H9 (cell line): Measurements from ENCODE around the gene ZBTB12. TPM values are rescaled to one million over a fixed set of nuclear protein-coding genes. Genes with fewer than 3 reads are reported as not detected.

ENCODE experiments used
- DNase-seq: peaks from one replicate; pipeline ENCODE4 v3.0.0-alpha.2; 2017
- H2AFZ ChIP-seq: one replicate; pipeline ENCODE4 v1.6.1; 2013; ENCODE audit warnings: mild to moderate bottlenecking, low read length, control low read depth, moderate library complexity
- H2AK5ac ChIP-seq: 2 replicates; pipeline ENCODE4 v1.6.1; 2013; ENCODE audit warnings: low read length, control low read depth, mixed read lengths; ENCODE audit not compliant: insufficient read length
- H2BK120ac ChIP-seq: one replicate; pipeline ENCODE4 v1.6.1; 2013; ENCODE audit warnings: low read depth, mild to moderate bottlenecking, low read length, control low read depth, inconsistent platforms; ENCODE audit not compliant: poor library complexity, severe bottlenecking
- H2BK12ac ChIP-seq: 2 replicates; pipeline ENCODE4 v1.6.1; 2013; ENCODE audit warnings: low read length, control low read depth, mixed read lengths, low read depth; ENCODE audit not compliant: insufficient read length
- H2BK15ac ChIP-seq: 2 replicates; pipeline ENCODE4 v1.6.1; 2013; ENCODE audit warnings: low read depth, low read length, control low read depth
- H2BK20ac ChIP-seq: one replicate; pipeline ENCODE4 v1.6.1; 2013; ENCODE audit warnings: low read depth, mild to moderate bottlenecking, low read length, control low read depth, inconsistent platforms; ENCODE audit not compliant: poor library complexity, severe bottlenecking
- H2BK5ac ChIP-seq: 2 replicates; pipeline ENCODE4 v1.6.1; 2013; ENCODE audit warnings: low read length, control low read depth, mixed read lengths; ENCODE audit not compliant: insufficient read length
- H3K14ac ChIP-seq: 2 replicates; pipeline ENCODE4 v1.6.1; 2013; ENCODE audit warnings: low read length, control low read depth; ENCODE audit not compliant: insufficient read depth
- H3K18ac ChIP-seq: 2 replicates; pipeline ENCODE4 v1.6.1; 2013; ENCODE audit warnings: low read depth, mild to moderate bottlenecking, mixed read lengths, low read length, control low read depth; ENCODE audit not compliant: insufficient read length
- H3K23ac ChIP-seq: 2 replicates; pipeline ENCODE4 v1.6.1; 2013; ENCODE audit warnings: low read length, control low read depth, mixed read lengths, low read depth; ENCODE audit not compliant: insufficient read length
- H3K23me2 ChIP-seq: 2 replicates; pipeline ENCODE4 v1.6.1; 2013; ENCODE audit warnings: low read depth, mild to moderate bottlenecking, mixed read lengths, low read length, control low read depth; ENCODE audit not compliant: insufficient read length, poor library complexity, severe bottlenecking
- H3K27ac ChIP-seq: 2 replicates; pipeline ENCODE4 v1.5.1; 2013; ENCODE audit warnings: low read length, control low read depth, mixed read lengths, low read depth; ENCODE audit not compliant: insufficient read length
- H3K27me3 ChIP-seq: 2 replicates; pipeline ENCODE4 v1.6.1; 2013; ENCODE audit warnings: low read length, control low read depth, inconsistent platforms; ENCODE audit not compliant: insufficient read depth
- H3K4ac ChIP-seq: 2 replicates; pipeline ENCODE4 v1.6.1; 2013; ENCODE audit warnings: low read depth, mild to moderate bottlenecking, control low read depth, inconsistent platforms, low read length, moderate library complexity
- H3K4me1 ChIP-seq: 2 replicates; pipeline ENCODE4 v1.6.1; 2013; ENCODE audit warnings: low read length, control low read depth, inconsistent platforms; ENCODE audit not compliant: insufficient read depth
- H3K4me2 ChIP-seq: 2 replicates; pipeline ENCODE4 v1.6.1; 2013; ENCODE audit warnings: low read length, control low read depth, mixed read lengths; ENCODE audit not compliant: insufficient read length, insufficient read depth
- H3K56ac ChIP-seq: 2 replicates; pipeline ENCODE4 v1.6.1; 2013; ENCODE audit warnings: low read depth, mild to moderate bottlenecking, mixed read lengths, low read length, control low read depth; ENCODE audit not compliant: insufficient read length
- H3K79me1 ChIP-seq: 2 replicates; pipeline ENCODE4 v1.6.1; 2013; ENCODE audit warnings: low read depth, mild to moderate bottlenecking, moderate library complexity, low read length, control low read depth, inconsistent platforms; ENCODE audit not compliant: insufficient read depth, poor library complexity, severe bottlenecking
- H3K79me2 ChIP-seq: 2 replicates; pipeline ENCODE4 v1.6.1; 2013; ENCODE audit warnings: low read length, control low read depth, inconsistent platforms; ENCODE audit not compliant: insufficient read depth
- H3K9ac ChIP-seq: 2 replicates; pipeline ENCODE4 v1.6.1; 2013; ENCODE audit warnings: low read length, control low read depth, mixed read lengths; ENCODE audit not compliant: insufficient read length; ENCODE audit errors: extremely low read depth
- H3K9me3 ChIP-seq: one replicate; pipeline ENCODE4 v1.6.1; 2013; ENCODE audit warnings: low read depth, low read length, inconsistent platforms; ENCODE audit not compliant: control insufficient read depth
- H3T11ph ChIP-seq: one replicate; pipeline ENCODE4 v1.6.1; 2013; ENCODE audit warnings: mild to moderate bottlenecking, low read length, control low read depth, inconsistent platforms
- H4K20me1 ChIP-seq: one replicate; pipeline ENCODE4 v1.6.1; 2013; ENCODE audit not compliant: control insufficient read depth, insufficient read length, insufficient read depth
- H4K5ac ChIP-seq: 2 replicates; pipeline ENCODE4 v1.6.1; 2013; ENCODE audit warnings: low read depth, mild to moderate bottlenecking, mixed read lengths, low read length, control low read depth; ENCODE audit not compliant: insufficient read length
- H4K8ac ChIP-seq: replicated peaks from 2 replicates; pipeline ENCODE4 v1.6.1; 2013; ENCODE audit warnings: low read length, control low read depth, mixed read lengths, low read depth; ENCODE audit not compliant: insufficient read length
- H4K91ac ChIP-seq: 2 replicates; pipeline ENCODE4 v1.6.1; 2013; ENCODE audit warnings: low read depth, mild to moderate bottlenecking, moderate library complexity, mixed read lengths, low read length, control low read depth; ENCODE audit not compliant: insufficient read length
- H3K27ac Mint-ChIP-seq, 3 experiments: 2 replicates in 2 of 3; 3 replicates in 1 of 3; pipeline ENCODE4 v1.8.0; 2020 to 2021; ENCODE audit warnings: mixed read lengths in 3 of 3, mild to moderate bottlenecking in 1 of 3, moderate library complexity in 1 of 3
- H3K27me3 Mint-ChIP-seq: 2 replicates; pipeline ENCODE4 v1.8.0; 2021; ENCODE audit warnings: low read depth, mild to moderate bottlenecking, moderate library complexity, mixed read lengths
- H3K36me3 Mint-ChIP-seq, 3 experiments: 2 replicates in 2 of 3; 3 replicates in 1 of 3; pipeline ENCODE4 v1.8.0; 2020 to 2021; ENCODE audit warnings: low read depth in 3 of 3, mixed read lengths in 3 of 3; ENCODE audit not compliant: insufficient read depth in 1 of 3
- H3K4me1 Mint-ChIP-seq, 2 experiments: 2 replicates each; pipeline ENCODE4 v1.8.0; 2020; ENCODE audit warnings: mixed read lengths in 2 of 2
- H3K4me3 Mint-ChIP-seq, 2 experiments: 2 replicates in 1 of 2; 3 replicates in 1 of 2; pipeline ENCODE4 v1.8.0; 2020 to 2021; ENCODE audit warnings: mild to moderate bottlenecking in 2 of 2, mixed read lengths in 2 of 2, moderate library complexity in 1 of 2
- H3K9me3 Mint-ChIP-seq, 2 experiments: 2 replicates in 1 of 2; 3 replicates in 1 of 2; pipeline ENCODE4 v1.8.0; 2020; ENCODE audit warnings: mild to moderate bottlenecking in 2 of 2, mixed read lengths in 2 of 2, moderate library complexity in 1 of 2
- WGBS: extraction: QIAGEN DNeasy Blood & Tissue Kit; methylation state at CpG from one replicate; pipeline ENCODE4 v1.1.7; 2013; ENCODE audit warnings: missing lambda C conversion rate, low lambda C conversion rate, mixed read lengths; ENCODE audit not compliant: insufficient read length; ENCODE audit errors: extremely low coverage; 5-methylcytosine and 5-hydroxymethylcytosine counted together
- total RNA-seq: library from RNA; stranded (reverse); gene quantifications from 2 replicates; pipeline ENCODE4 v1.2.1, GENCODE V29; 2021
- TF ChIP-seq, protein P1 (sequence below): fragments of 200-600 bp; sonication (generic); conservative IDR thresholded peaks from 3 replicates; pipeline ENCODE4 v1.8.0; 2021; ENCODE audit warnings: antibody characterized with exemption, mild to moderate bottlenecking

The ZBTB12 gene
- total RNA-seq, 1 experiment from 2014 or later = 31.0 TPM

DNA sequence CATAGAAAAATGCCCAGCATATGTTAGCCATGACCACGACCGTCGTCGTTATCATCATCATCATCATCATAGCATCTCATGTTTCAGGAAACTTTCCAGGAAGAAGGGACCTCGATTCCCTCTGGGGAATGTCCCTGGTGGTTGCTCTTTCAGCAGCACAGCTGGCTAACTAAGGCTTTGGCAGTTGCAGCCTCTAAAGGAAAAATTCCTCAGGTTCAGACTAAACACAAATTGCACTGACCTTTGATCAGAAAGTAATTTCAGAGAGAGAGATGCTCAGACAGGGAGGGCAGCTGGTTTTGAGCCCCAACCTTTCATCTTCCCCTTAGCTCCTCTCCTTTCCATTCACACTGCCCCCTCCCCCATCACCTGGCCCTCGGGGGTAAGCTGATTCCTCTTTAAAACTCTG lies 38.4 kb upstream of the ZBTB12 start:
- no peaks in the 10 kb centered on the region; a peak in 1 of 5 replicates for H3K9me3 Mint-ChIP-seq

More for the DNA sequence above, 38.4 kb upstream of the ZBTB12 start:
- Histone ChIP-seq H3K23ac (no peak overlapping the region), H3K4ac (no peak overlapping the region), H3K18ac (no peak overlapping the region), H3K79me1 (no peaks in the 10 kb centered on the region), H4K91ac (no peak overlapping the region), H3K9me3 (no peaks in the 10 kb centered on the region), H3K9ac (no peak overlapping the region), H3K14ac (no peak overlapping the region), H3K4me2 (no peak overlapping the region), H2AFZ (no peak overlapping the region), H3K79me2 (no peaks in the 10 kb centered on the region), H4K8ac (no peak overlapping the region), H2BK120ac (no peak overlapping the region), H2BK12ac (no peak overlapping the region), H3K27ac (no peak overlapping the region), H4K20me1 (no peaks in the 10 kb centered on the region), H2BK5ac (no peak overlapping the region), H3K23me2 (no peaks in the 10 kb centered on the region), H3K4me1 (peaks cover 2% of the 10 kb centered on the region; the same call in 1 of the 2 replicates), H2AK5ac (no peak overlapping the region), H2BK20ac (no peak overlapping the region), H3T11ph (no peak overlapping the region), H3K56ac (no peak overlapping the region), H4K5ac (no peak overlapping the region), H2BK15ac (no peak overlapping the region), H3K27me3 (no peaks in the 10 kb centered on the region)
- WGBS = no CpG with 5 or more reads among the region's 6 CpGs
- H3K27ac Mint-ChIP-seq = no peak overlapping the region; a peak in 1 of 7 replicates
- no peak for DNase-seq
- no peak overlapping the region for H3K4me3 Mint-ChIP-seq
- no peaks in the 10 kb centered on the region; a peak in 1 of 7 replicates for H3K36me3 Mint-ChIP-seq
- peaks cover 34% of the 10 kb centered on the region for H3K27me3 Mint-ChIP-seq
- TF ChIP-seq, protein P1, sequence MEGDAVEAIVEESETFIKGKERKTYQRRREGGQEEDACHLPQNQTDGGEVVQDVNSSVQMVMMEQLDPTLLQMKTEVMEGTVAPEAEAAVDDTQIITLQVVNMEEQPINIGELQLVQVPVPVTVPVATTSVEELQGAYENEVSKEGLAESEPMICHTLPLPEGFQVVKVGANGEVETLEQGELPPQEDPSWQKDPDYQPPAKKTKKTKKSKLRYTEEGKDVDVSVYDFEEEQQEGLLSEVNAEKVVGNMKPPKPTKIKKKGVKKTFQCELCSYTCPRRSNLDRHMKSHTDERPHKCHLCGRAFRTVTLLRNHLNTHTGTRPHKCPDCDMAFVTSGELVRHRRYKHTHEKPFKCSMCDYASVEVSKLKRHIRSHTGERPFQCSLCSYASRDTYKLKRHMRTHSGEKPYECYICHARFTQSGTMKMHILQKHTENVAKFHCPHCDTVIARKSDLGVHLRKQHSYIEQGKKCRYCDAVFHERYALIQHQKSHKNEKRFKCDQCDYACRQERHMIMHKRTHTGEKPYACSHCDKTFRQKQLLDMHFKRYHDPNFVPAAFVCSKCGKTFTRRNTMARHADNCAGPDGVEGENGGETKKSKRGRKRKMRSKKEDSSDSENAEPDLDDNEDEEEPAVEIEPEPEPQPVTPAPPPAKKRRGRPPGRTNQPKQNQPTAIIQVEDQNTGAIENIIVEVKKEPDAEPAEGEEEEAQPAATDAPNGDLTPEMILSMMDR = no peak
- peaks cover 6 to 11% of the 10 kb centered on the region in 2 experiments for H3K4me1 Mint-ChIP-seq
